ENCODE measurements around the gene PIEZO2.

PIEZO2 gene

GRCh38 chr18:10973567-10974203 is 175.7 kb downstream of the PIEZO2 start:
- H3K9me3 ChIP-seq (ENCODE audit: insufficient read depth, low read depth, low read length), result no peaks in the 10 kb centered on the region
- no peaks in the 10 kb centered on the region for H3F3A ChIP-seq (ENCODE audit: low read depth)
- no peak overlapping the region for H3K4me3 ChIP-seq (ENCODE audit: low read length, poor library complexity, severe bottlenecking)
- no peaks in the 10 kb centered on the region for H3K36me3 ChIP-seq (ENCODE audit: insufficient read depth, low read length)
- H4K20me1 ChIP-seq (ENCODE audit: insufficient read depth, low read length, poor library complexity, severe bottlenecking), result no peaks in the 10 kb centered on the region
- no peak overlapping the region for H3K9ac ChIP-seq (ENCODE audit: low read depth, low read length, poor library complexity, severe bottlenecking)
- H3K79me2 ChIP-seq (ENCODE audit: insufficient read depth, low read length), result no peaks in the 10 kb centered on the region
- no peak overlapping the region for H2AFZ ChIP-seq (ENCODE audit: low read length)
- H3K27me3 ChIP-seq (ENCODE audit: insufficient read depth, low read length, poor library complexity, severe bottlenecking), result no peaks in the 10 kb centered on the region
- H3K4me2 ChIP-seq (ENCODE audit: low read depth, low read length, poor library complexity, severe bottlenecking), result no peak overlapping the region
- no peaks in the 10 kb centered on the region for H3K9me2 ChIP-seq (replicated peaks; ENCODE audit: low read depth, low read length)
- H3K4me1 ChIP-seq (ENCODE audit: insufficient read depth, low read length, poor library complexity, severe bottlenecking), result no peaks in the 10 kb centered on the region
- TF ChIP-seq EZH2phosphoT487 (IDR thresholded peaks at IDR 0.05; ENCODE audit: borderline replicate concordance) (no peak), CTCF (conservative IDR thresholded peaks at IDR 0.05; ENCODE audit: low read length) (no peak)

- TF ChIP-seq CTCF (conservative IDR thresholded peaks at IDR 0.05; ENCODE audit: low read length) (no peak), EZH2phosphoT487 (IDR thresholded peaks at IDR 0.05; ENCODE audit: borderline replicate concordance) (no peak)
- no peaks in the 10 kb centered on the region for H4K20me1 ChIP-seq (ENCODE audit: insufficient read depth, low read length, poor library complexity, severe bottlenecking)
- no peaks in the 10 kb centered on the region for H3K9me2 ChIP-seq (replicated peaks; ENCODE audit: low read depth, low read length)
- H3K4me2 ChIP-seq (ENCODE audit: low read depth, low read length, poor library complexity, severe bottlenecking), result no peak overlapping the region
- H3K36me3 ChIP-seq (ENCODE audit: insufficient read depth, low read length), result no peaks in the 10 kb centered on the region
- H3F3A ChIP-seq (ENCODE audit: low read depth), result no peaks in the 10 kb centered on the region
- no peaks in the 10 kb centered on the region for H3K27me3 ChIP-seq (ENCODE audit: insufficient read depth, low read length, poor library complexity, severe bottlenecking)
- no peaks in the 10 kb centered on the region for H3K4me1 ChIP-seq (ENCODE audit: insufficient read depth, low read length, poor library complexity, severe bottlenecking)
- no peak overlapping the region for H3K9ac ChIP-seq (ENCODE audit: low read depth, low read length, poor library complexity, severe bottlenecking)
- H3K9me3 ChIP-seq (ENCODE audit: insufficient read depth, low read depth, low read length), result no peaks in the 10 kb centered on the region
- no peaks in the 10 kb centered on the region for H3K79me2 ChIP-seq (ENCODE audit: insufficient read depth, low read length)
- no peak overlapping the region for H3K4me3 ChIP-seq (ENCODE audit: low read length, poor library complexity, severe bottlenecking)
- H2AFZ ChIP-seq (ENCODE audit: low read length), result no peak overlapping the region
Observed at GRCh38 chr18:10971717-10972116, 177.7 kb downstream of the PIEZO2 start.

DNA sequence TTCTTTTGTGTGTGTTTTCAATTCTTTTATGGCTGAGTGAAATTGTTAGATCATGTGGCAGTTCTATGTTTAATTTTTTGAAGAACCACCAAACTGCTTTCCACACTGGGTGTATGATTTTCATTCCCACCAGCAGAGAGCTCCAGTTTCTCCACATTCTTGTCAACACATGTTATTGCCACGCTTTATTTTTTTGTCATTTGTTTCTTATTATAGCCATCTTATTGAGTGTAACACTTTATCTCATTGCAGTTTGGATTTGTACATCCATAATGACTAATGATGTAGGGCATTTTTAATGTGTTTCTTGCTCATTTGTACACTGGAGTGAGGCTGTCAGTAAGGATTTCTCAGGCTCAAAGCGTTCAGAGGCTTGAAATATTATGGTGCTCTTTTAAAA is 184.2 kb downstream of the PIEZO2 start:
- Histone ChIP-seq H3K4me1 (ENCODE audit: insufficient read depth, low read length, poor library complexity, severe bottlenecking) (no peaks in the 10 kb centered on the region), H4K20me1 (ENCODE audit: insufficient read depth, low read length, poor library complexity, severe bottlenecking) (no peaks in the 10 kb centered on the region), H3K27me3 (ENCODE audit: insufficient read depth, low read length, poor library complexity, severe bottlenecking) (no peaks in the 10 kb centered on the region), H3K4me3 (ENCODE audit: low read length, poor library complexity, severe bottlenecking) (no peak overlapping the region), H2AFZ (ENCODE audit: low read length) (no peak overlapping the region), H3K9me3 (ENCODE audit: insufficient read depth, low read depth, low read length) (no peaks in the 10 kb centered on the region), H3K36me3 (ENCODE audit: insufficient read depth, low read length) (no peaks in the 10 kb centered on the region), H3K4me2 (ENCODE audit: low read depth, low read length, poor library complexity, severe bottlenecking) (no peak overlapping the region), H3K9ac (ENCODE audit: low read depth, low read length, poor library complexity, severe bottlenecking) (no peak overlapping the region), H3F3A (ENCODE audit: low read depth) (no peaks in the 10 kb centered on the region), H3K79me2 (ENCODE audit: insufficient read depth, low read length) (no peaks in the 10 kb centered on the region), H3K9me2 (replicated peaks; ENCODE audit: low read depth, low read length) (no peaks in the 10 kb centered on the region)
- TF ChIP-seq CTCF (conservative IDR thresholded peaks at IDR 0.05; ENCODE audit: low read length) (no peak), EZH2phosphoT487 (IDR thresholded peaks at IDR 0.05; ENCODE audit: borderline replicate concordance) (no peak)
